K562 (cell line): ENCODE results near the gene PRKCB. TPM values are rescaled to one million over a fixed set of nuclear protein-coding genes. Genes with fewer than 3 reads are reported as not detected.

Experiments
- ETV5 ChIP-seq: sonication (generic); formaldehyde crosslinking; IDR thresholded peaks from 2 replicates; pipeline ENCODE4 v1.4.0; 2020; ENCODE audit warnings: low read depth, mild to moderate bottlenecking, missing genetic modification reagents
- NCOA1 ChIP-seq: fragments of 450-650 bp; IDR thresholded peaks from 2 replicates; pipeline ENCODE4 v1.6.1; 2016; ENCODE audit warnings: low read depth
- POLR3G ChIP-seq: IDR thresholded peaks from 2 replicates; pipeline ENCODE4 v1.6.1; 2011; ENCODE audit not compliant: insufficient read length, insufficient replicate concordance; ENCODE audit errors: extremely low read depth
- RAD21 ChIP-seq, 2 experiments: fragments of 250-450 bp in 1 of 2; fragments of 450-650 bp in 1 of 2; sonication (Bioruptor Pico) in 1 of 2; formaldehyde crosslinking in 1 of 2; IDR thresholded peaks in 1 of 2; conservative IDR thresholded peaks in 1 of 2; 2 replicates each; pipeline versions ENCODE4 v1.4.0 to v1.8.0; 2020 to 2022; ENCODE audit warnings: mild to moderate bottlenecking in 2 of 2, moderate library complexity in 1 of 2
- SMAD1 ChIP-seq: fragments of 150-350 bp; IDR thresholded peaks from 2 replicates; pipeline ENCODE4 v1.6.1; 2014; ENCODE audit warnings: low read length, low read depth; ENCODE audit not compliant: partially characterized antibody
- TAF9B ChIP-seq: fragments of 450-650 bp; IDR thresholded peaks from 2 replicates; pipeline ENCODE4 v1.6.1; 2018; ENCODE audit warnings: mild to moderate bottlenecking; ENCODE audit not compliant: partially characterized antibody
- ZNF282 ChIP-seq: sonication (generic); formaldehyde crosslinking; IDR thresholded peaks from 2 replicates; pipeline ENCODE4 v1.8.1; 2023; ENCODE audit warnings: missing genetic modification reagents
- polyA plus RNA-seq, 8 experiments: library from polyadenylated mRNA; depleted of rRNA in 4 of 8; stranded (reverse) in 5 of 8; unstranded in 3 of 8; fragments of >200 nt; fragmentation: Nextera tagmentation in 2 of 8; fragmentation: Illumina TruSeq in 1 of 8; extraction: Ambion mirVana in 2 of 8; extraction: Trizol in 1 of 8; gene quantifications; 2 replicates each; pipeline versions ENCODE4 v1.2.1 to v1.2.3, GENCODE V29; 2011 to 2014; ENCODE audit warnings: inconsistent platforms in 1 of 8, missing spikeins in 1 of 8
- total RNA-seq, 7 experiments: library from RNA; depleted of rRNA in 6 of 7; stranded (reverse); fragments of >200 nt in 6 of 7; fragmentation: Illumina TruSeq in 2 of 7; extraction: Trizol in 2 of 7; gene quantifications; 2 replicates each; pipeline versions ENCODE4 v1.2.1 to v1.2.3, GENCODE V29; 2011 to 2021; ENCODE audit warnings: low replicate concordance in 1 of 7
- TF ChIP-seq, protein P1 (sequence below), 3 experiments: fragments of 200-800 bp in 1 of 3; fragments of 250-450 bp in 1 of 3; fragments of 450-650 bp in 1 of 3; sonication (Bioruptor Pico) in 1 of 3; sonication (Bioruptor generic) in 1 of 3; formaldehyde crosslinking in 1 of 3; IDR thresholded peaks; 2 replicates each; pipeline versions ENCODE4 v1.6.1 to v1.8.0; 2016 to 2022; ENCODE audit warnings: mild to moderate bottlenecking in 2 of 3, missing genetic modification characterization in 2 of 3, missing compliant biosample characterization in 1 of 3, moderate library complexity in 1 of 3
- TF ChIP-seq, protein P2 (sequence below), 3 experiments: fragments of 200-800 bp in 1 of 3; sonication (Bioruptor generic) in 1 of 3; sonication (generic) in 1 of 3; formaldehyde crosslinking in 1 of 3; IDR thresholded peaks; 2 replicates each; pipeline versions ENCODE4 v1.6.1 to v1.8.0; 2016 to 2022; ENCODE audit warnings: mild to moderate bottlenecking in 2 of 3, missing compliant biosample characterization in 2 of 3, missing genetic modification characterization in 2 of 3, missing genetic modification reagents in 1 of 3

The PRKCB gene
- total and polyA plus RNA-seq, 9 of the 15 experiments (the other 6 are each of a cell fraction or from before 2014, with no cell fraction given), result 49.9 to 276 (median 148) TPM

DNA sequence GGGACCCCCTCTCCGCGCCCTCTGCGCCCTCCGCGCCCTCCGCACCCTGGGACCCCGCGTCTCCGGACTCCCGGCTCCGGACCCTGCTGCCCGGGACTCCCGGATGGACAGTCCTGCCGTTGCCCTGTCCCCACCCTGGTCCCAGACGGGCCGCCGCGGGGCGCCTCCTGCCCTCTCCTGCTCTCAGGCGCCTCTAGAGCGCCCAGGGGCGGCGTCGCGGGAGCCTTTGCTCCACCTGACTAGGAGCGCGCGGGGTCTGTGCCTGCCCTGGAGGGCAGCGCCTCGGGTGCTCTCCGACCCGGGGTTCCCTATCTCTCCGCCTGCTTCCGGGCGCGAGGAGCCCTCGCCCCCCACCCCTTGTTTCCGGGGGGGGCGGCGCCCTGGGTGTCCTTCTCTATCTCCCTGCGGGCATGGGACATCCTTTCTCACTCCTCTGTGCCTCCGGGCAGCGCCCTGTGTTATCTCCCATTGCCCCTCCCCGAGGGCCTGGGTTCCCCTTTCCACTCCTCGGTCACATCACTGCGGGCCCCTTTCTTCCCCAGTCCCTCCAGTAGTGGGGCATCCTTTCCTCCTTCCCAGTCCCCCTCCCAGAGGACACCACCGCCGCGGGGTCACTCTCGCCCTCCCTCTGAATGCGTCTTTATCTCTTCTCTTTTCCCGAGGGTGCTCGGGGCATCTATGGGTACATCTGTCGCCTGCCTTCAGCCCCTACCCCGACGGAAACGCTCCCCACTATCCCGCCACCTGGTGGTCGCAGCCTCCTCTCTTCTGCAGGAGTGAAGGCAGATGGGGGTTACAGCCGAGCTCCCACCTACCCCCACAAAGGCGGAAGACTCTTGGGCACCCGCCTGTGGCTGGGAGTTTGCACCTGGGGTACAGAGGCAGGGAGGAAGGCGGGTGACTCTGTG lies 875 bp downstream of the PRKCB start (continued):
- TF ChIP-seq, protein P1, sequence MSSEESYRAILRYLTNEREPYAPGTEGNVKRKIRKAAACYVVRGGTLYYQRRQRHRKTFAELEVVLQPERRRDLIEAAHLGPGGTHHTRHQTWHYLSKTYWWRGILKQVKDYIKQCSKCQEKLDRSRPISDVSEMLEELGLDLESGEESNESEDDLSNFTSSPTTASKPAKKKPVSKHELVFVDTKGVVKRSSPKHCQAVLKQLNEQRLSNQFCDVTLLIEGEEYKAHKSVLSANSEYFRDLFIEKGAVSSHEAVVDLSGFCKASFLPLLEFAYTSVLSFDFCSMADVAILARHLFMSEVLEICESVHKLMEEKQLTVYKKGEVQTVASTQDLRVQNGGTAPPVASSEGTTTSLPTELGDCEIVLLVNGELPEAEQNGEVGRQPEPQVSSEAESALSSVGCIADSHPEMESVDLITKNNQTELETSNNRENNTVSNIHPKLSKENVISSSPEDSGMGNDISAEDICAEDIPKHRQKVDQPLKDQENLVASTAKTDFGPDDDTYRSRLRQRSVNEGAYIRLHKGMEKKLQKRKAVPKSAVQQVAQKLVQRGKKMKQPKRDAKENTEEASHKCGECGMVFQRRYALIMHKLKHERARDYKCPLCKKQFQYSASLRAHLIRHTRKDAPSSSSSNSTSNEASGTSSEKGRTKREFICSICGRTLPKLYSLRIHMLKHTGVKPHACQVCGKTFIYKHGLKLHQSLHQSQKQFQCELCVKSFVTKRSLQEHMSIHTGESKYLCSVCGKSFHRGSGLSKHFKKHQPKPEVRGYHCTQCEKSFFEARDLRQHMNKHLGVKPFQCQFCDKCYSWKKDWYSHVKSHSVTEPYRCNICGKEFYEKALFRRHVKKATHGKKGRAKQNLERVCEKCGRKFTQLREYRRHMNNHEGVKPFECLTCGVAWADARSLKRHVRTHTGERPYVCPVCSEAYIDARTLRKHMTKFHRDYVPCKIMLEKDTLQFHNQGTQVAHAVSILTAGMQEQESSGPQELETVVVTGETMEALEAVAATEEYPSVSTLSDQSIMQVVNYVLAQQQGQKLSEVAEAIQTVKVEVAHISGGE (CRISPR knock-in tag; IDR thresholded peaks at IDR 0.05), result no peak
- TF ChIP-seq TAF9B (peak; percentile 36), ZNF282 (CRISPR knock-in tag) (no peak), NCOA1 (no peak), RAD21 (CRISPR knock-in tag; conservative IDR thresholded peaks at IDR 0.05 in 1 of 2, IDR thresholded peaks at IDR 0.05 in 1 of 2) (peak; percentile 29 to 44), POLR3G (no peak), ETV5 (peak; percentile 66; the same call in 1 of the 2 replicates), SMAD1 (peak; percentile 61)
- TF ChIP-seq, protein P2, sequence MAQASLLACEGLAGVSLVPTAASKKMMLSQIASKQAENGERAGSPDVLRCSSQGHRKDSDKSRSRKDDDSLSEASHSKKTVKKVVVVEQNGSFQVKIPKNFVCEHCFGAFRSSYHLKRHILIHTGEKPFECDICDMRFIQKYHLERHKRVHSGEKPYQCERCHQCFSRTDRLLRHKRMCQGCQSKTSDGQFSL (CRISPR knock-in tag; IDR thresholded peaks at IDR 0.05), result no peak
- TF ChIP-seq, protein P2 (tag; IDR thresholded peaks at IDR 0.05), result peak in 1 of 2 experiments; percentile 88; a peak in 2 of 4 replicates
